Body of pancreas (tissue), 4 donors: ENCODE results near the gene LSM8.

Experiments used
- CTCF ChIP-seq, 7 experiments: fragments of 450-650 bp in 4 of 7; fragments of 200-600 bp in 3 of 7; sonication (generic) in 3 of 7; IDR thresholded peaks; one replicate each; pipeline ENCODE4 v1.5.1; 2016 to 2019; ENCODE audit warnings: antibody characterized with exemption in 7 of 7
- POLR2A ChIP-seq, 3 donors: fragments of 450-650 bp; IDR thresholded peaks; one replicate each; pipeline ENCODE4 v1.6.1; 2016; ENCODE audit warnings: antibody characterized with exemption in 3 of 3, mild to moderate bottlenecking in 2 of 3

GRCh38 chr7:118233799-118234198 is 49.8 kb downstream of the LSM8 start:
- TF ChIP-seq CTCF (IDR thresholded peaks at IDR 0.05): no peak
- TF ChIP-seq POLR2A (IDR thresholded peaks at IDR 0.05): no peak
